ENCODE data around the gene TMEM169.
"Not testable (repeated sequence)": the region's sequence is repeated elsewhere in the genome, so short reads cannot be mapped to it uniquely, and the experiment has no call there.

The TMEM169 gene

GRCh38 chr2:216070195-216070594 is 11.5 kb upstream of the TMEM169 start:
- in situ Hi-C loops (cut with MboI; ENCODE audit: low sequenced_read_pairs) = no loop called here

DNA sequence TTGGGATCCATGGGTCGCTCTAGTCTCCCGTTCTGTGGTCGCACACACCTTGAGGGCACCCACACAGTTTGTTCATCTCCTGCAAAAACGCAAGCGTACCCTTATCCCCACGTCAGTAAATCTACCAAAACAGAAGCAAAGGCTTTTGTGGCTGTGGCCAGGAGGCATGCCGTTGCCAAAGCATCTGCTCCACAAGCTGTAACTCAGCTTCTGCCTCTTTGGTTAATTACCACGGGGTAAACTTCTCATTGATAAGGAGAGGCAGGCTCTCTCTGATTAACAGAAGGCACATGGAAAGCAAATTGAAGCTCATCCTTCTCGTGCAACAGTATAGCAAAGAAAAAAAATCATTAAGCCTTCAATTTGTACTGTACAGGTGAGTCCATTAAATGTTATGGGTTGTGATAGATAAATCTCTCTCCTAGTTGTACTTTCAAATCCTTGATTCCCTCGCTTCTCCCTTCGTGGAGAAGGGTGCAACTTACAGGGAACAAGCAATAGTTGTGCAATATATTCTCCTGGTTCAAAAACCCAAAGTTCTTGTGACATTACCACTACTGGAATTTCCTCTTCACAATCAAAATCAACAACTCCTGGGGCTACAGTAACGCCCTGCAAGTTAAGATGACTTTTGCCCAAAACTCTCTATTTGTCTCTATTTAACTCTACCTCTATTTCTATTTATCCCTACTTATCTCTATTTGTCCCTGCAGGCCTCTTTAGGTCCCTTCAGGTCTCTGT is 10.4 kb upstream of the TMEM169 start:
- in situ Hi-C loops (cut with MboI; ENCODE audit: low sequenced_read_pairs) = no loop called here

DNA sequence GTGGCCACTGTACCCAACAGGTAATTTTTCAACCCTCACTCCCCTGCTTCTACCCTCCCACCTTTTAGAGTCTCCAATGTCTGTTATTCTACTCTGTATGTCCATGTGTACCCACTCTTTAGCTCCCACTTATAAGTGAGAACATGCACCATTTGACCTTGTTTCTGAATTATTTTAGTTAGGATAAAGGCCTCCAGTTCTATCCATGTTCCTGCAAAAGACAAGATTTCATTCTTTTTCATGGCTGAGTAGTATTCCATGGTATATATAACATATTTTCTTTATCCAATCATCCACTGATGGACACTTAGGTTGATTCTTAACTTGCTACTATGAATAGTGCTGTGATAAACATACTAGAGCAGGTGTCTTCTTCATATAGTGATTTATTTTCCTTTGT is 9.2 kb upstream of the TMEM169 start:
- in situ Hi-C loops (cut with MboI; ENCODE audit: low sequenced_read_pairs) = no loop called here

GRCh38 chr2:216073773-216074172 is 7.9 kb upstream of the TMEM169 start:
- in situ Hi-C loops (cut with MboI; ENCODE audit: low sequenced_read_pairs) = no loop called here

- in situ Hi-C loops (cut with MboI; ENCODE audit: low sequenced_read_pairs) = no loop called here
These were observed 7.3 kb upstream of the TMEM169 start for GRCh38 chr2:216074380-216074779.

DNA sequence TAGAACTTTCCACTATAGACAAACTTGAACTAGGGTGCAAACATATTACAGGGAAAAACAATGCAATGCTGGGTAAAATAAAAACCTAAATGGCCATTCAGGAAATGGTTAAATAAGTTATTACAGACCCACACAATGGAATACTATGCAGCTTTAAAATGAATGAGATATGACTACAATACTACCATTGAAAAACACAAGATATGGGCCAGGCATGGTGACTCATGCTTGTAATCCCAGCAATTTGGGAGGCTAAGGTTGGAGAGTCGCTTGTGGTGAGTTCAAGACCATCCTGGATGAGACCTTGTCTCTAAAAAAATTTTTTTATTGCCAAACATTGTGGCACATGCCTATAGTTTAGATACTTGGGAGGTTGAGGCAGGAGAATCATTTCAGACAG is 6.9 kb upstream of the TMEM169 start:
- in situ Hi-C loops (cut with MboI; ENCODE audit: low sequenced_read_pairs) = no loop called here

- in situ Hi-C loops (cut with MboI; ENCODE audit: low sequenced_read_pairs) = no loop called here
These were observed 5.9 kb upstream of the TMEM169 start for GRCh38 chr2:216075510-216076485.

DNA sequence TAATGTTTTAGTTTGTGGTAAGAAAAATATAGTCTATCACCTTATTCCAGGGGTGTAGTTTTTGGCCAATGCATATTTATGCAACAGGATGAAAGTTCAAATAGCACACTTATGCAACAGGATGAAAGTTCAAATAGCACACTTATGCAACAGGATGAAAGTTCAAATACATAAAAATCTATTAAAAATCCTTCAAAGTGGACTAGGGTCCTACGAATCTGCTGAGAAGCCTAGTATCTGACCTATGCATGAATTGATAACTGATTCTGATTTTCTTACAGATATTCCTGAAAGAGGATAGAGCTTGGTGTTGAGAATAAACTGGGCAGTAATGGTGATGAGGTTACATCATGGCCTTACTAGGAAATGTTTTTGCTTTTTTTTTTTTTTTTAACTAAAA is 2.9 kb upstream of the TMEM169 start:
- in situ Hi-C loops (cut with MboI; ENCODE audit: low sequenced_read_pairs) = no loop called here

DNA sequence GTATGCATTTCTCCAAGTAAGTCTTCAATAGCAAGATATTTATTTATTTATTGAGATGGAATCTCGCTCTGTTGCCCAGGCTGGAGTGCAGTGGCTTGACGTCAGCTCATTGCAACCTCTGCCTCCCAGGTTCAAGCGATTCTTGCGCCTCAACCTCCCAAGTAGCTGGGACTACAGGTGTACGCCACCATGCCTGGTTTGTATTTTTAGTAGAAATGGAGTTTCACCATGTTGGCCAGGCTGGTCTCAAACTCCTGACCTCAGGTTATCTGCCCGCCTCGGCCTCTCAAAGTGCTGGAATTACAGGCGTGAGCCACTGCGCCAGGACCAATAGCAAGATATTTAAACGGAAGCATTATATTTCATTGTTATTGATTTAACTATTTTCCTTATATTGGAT is 1.7 kb upstream of the TMEM169 start:
- in situ Hi-C loops (cut with MboI; ENCODE audit: low sequenced_read_pairs) = not testable (repeated sequence)

DNA sequence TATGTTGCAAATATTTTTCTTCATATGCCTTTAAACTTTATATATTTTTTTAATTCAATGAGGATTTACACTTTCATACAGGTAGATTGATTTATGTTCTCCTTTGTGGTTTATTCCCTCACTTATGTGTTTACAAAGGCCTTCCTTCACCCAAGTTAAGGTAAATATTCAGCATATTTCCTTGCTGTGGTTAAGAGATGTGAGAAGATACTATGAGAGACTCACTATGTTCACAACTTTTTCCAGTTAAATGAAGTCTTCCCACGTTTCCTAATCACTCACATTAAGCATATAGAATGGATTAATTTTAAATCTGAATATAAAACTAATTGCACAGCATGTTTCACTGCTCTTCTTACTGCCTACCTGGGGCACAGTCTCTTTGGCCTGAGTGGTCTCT is 707 bp upstream of the TMEM169 start:
- in situ Hi-C loops (cut with MboI; ENCODE audit: low sequenced_read_pairs) = no loop called here

DNA sequence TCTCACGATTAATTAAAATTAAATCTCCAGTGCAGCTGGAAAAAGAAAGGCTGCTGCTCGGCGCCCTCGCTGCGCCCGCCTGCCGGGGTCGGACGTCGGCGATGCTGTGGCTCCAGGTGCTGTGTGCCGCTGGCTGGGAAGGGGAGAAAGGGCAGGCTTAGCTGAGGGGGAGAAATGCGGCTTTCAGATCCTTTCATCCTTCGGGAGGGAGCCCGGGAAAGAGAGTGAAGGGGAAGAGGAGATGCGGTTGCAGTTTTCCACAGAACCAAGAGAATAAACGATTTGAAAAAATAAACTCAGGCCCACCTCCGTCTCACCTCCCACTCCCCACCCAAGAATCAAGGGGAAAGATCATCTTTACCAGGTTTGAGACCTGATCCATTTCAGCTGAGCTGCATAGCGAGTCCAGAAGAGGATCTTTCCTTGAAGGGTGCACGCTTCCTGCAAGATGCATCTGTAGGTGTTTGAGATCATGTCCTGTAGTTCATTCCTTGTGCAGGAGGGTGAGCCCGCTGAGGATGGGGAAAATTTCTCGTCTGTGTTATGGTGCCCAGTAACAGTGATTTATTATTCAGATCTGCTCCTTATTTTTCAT is 495 bp downstream of the TMEM169 start:
- in situ Hi-C loops (cut with MboI; ENCODE audit: low sequenced_read_pairs) = no loop called here

GRCh38 chr2:216082805-216083204 is 1.1 kb downstream of the TMEM169 start:
- in situ Hi-C loops (cut with MboI; ENCODE audit: low sequenced_read_pairs) = no loop called here

- in situ Hi-C loops (cut with MboI; ENCODE audit: low sequenced_read_pairs) = no loop called here
These were observed 2.0 kb downstream of the TMEM169 start for GRCh38 chr2:216083464-216084281.

- in situ Hi-C loops (cut with MboI; ENCODE audit: low sequenced_read_pairs) = no loop called here
These were observed 2.8 kb downstream of the TMEM169 start for GRCh38 chr2:216084547-216084946.

GRCh38 chr2:216086207-216086893 is 4.6 kb downstream of the TMEM169 start:
- in situ Hi-C loops (cut with MboI; ENCODE audit: low sequenced_read_pairs) = no loop called here

- in situ Hi-C loops (cut with MboI; ENCODE audit: low sequenced_read_pairs) = no loop called here
These were observed 8.7 kb downstream of the TMEM169 start for GRCh38 chr2:216090369-216090786.

- in situ Hi-C loops (cut with MboI; ENCODE audit: low sequenced_read_pairs) = no loop called here
These were observed 10.9 kb downstream of the TMEM169 start for GRCh38 chr2:216092646-216093045.

GRCh38 chr2:216094701-216095100 is 13.0 kb downstream of the TMEM169 start:
- in situ Hi-C loops (cut with MboI; ENCODE audit: low sequenced_read_pairs) = no loop called here

DNA sequence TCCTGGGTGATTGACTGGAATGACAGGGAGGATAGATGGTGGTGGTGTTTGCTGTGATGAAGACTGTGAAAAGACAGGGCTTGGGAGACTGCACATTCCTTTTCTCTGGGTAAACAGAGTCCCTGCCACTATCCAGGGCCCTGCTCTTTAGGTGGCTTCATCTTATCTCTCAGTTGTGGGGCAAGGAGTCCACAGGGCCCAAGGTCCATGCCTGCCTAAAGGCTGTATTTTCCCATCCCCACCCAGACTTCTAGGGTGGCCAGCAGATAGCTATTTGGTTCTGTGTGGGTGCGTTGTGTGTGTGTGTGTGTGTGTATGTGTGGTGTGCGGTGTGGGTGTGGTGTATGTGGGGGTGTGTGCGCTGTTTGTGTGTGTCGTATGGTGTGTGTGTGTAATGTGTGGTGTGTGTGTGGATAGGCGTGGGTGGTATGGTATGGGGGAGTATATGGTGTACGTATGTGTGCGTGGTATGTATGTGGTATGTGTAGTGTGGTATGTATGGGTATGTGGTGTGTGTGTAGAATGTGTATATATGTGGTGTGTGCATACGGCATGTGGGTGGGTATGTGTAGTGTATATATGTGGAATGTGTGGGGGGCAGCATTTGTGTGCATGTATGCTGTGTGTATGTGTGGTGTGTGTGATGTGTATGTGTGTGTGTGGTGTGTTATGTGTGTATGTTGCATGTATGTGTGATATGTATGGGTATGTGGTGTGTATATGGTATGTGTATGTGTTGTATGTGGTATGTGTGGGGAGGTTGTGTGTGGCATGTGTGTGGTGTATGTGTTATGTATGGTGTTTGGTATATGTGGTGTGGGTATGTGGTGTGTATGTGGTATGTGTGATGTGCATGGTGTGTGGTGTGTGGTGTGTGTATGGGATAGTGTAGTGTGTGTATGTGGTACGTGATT is 17.0 kb downstream of the TMEM169 start:
- in situ Hi-C loops (cut with MboI; ENCODE audit: low sequenced_read_pairs) = no loop called here
